Endothelial cell (in vitro differentiated cells): ENCODE results near the gene LYPD6B. TPM values are rescaled to one million over a fixed set of nuclear protein-coding genes. Genes with fewer than 3 reads are reported as not detected.
"Not testable (repeated sequence)": the region's sequence is repeated elsewhere in the genome, so short reads cannot be mapped to it uniquely, and the experiment has no call there.

ENCODE experiments used
- DNase-seq: peaks from one replicate; pipeline ENCODE4 v3.0.0; 2021; ENCODE audit warnings: low spot score
- H3K27ac Mint-ChIP-seq: one replicate; pipeline ENCODE4 v1.8.0; 2021; ENCODE audit warnings: mixed read lengths, inconsistent platforms; ENCODE audit not compliant: unreplicated experiment
- H3K27me3 Mint-ChIP-seq: one replicate; pipeline ENCODE4 v1.8.0; 2021; ENCODE audit warnings: mild to moderate bottlenecking, moderate library complexity, mixed read lengths, inconsistent platforms; ENCODE audit not compliant: unreplicated experiment
- H3K36me3 Mint-ChIP-seq: one replicate; pipeline ENCODE4 v1.8.0; 2021; ENCODE audit warnings: mild to moderate bottlenecking, low read depth, mixed read lengths, inconsistent platforms; ENCODE audit not compliant: unreplicated experiment
- H3K4me1 Mint-ChIP-seq: one replicate; pipeline ENCODE4 v1.8.0; 2021; ENCODE audit warnings: mild to moderate bottlenecking, mixed read lengths, inconsistent platforms; ENCODE audit not compliant: unreplicated experiment
- H3K4me3 Mint-ChIP-seq: one replicate; pipeline ENCODE4 v1.8.0; 2021; ENCODE audit warnings: mild to moderate bottlenecking, mixed read lengths, inconsistent platforms; ENCODE audit not compliant: unreplicated experiment
- H3K9me3 Mint-ChIP-seq: one replicate; pipeline ENCODE4 v1.8.0; 2021; ENCODE audit warnings: mixed read lengths, inconsistent platforms; ENCODE audit not compliant: unreplicated experiment
- CTCF ChIP-seq: fragments of 200-600 bp; sonication (generic); IDR thresholded peaks from one replicate; pipeline ENCODE4 v1.5.0; 2021; ENCODE audit warnings: antibody characterized with exemption; ENCODE audit not compliant: unreplicated experiment
- total RNA-seq: library from RNA; stranded (reverse); fragmentation: NEBNext Ultra II Directional; extraction: Animal tissue kit (Norgen Biotek cat#: 25700); gene quantifications from one replicate; pipeline ENCODE4 v1.2.1, GENCODE V29; 2021; ENCODE audit not compliant: unreplicated experiment

Gene LYPD6B
- total RNA-seq, 1 donor from 2014 or later: 4.8 TPM

GRCh38 chr2:149225446-149225845, 186.9 kb downstream of the LYPD6B start:
- H3K27ac Mint-ChIP-seq: no peak overlapping the region
- TF ChIP-seq CTCF: no peak
- H3K9me3 Mint-ChIP-seq: no peaks in the 10 kb centered on the region
- no peaks in the 10 kb centered on the region for H3K36me3 Mint-ChIP-seq
- H3K4me1 Mint-ChIP-seq: no peaks in the 10 kb centered on the region
- DNase-seq: no peak
- H3K4me3 Mint-ChIP-seq: no peak overlapping the region
- H3K27me3 Mint-ChIP-seq: peaks cover 2% of the 10 kb centered on the region

GRCh38 chr2:149226790-149227189, 188.3 kb downstream of the LYPD6B start:
- peaks cover 2% of the 10 kb centered on the region for H3K27me3 Mint-ChIP-seq
- no peak for DNase-seq
- H3K4me3 Mint-ChIP-seq: no peak overlapping the region
- no peaks in the 10 kb centered on the region for H3K9me3 Mint-ChIP-seq
- H3K4me1 Mint-ChIP-seq: no peaks in the 10 kb centered on the region
- no peak overlapping the region for H3K27ac Mint-ChIP-seq
- TF ChIP-seq CTCF: no peak
- H3K36me3 Mint-ChIP-seq: no peaks in the 10 kb centered on the region

GRCh38 chr2:149235816-149236375, 197.4 kb downstream of the LYPD6B start:
- DNase-seq: no peak
- H3K4me3 Mint-ChIP-seq: no peak overlapping the region
- TF ChIP-seq CTCF: no peak
- H3K27me3 Mint-ChIP-seq: peaks cover 6% of the 10 kb centered on the region
- no peaks in the 10 kb centered on the region for H3K4me1 Mint-ChIP-seq
- H3K9me3 Mint-ChIP-seq: no peaks in the 10 kb centered on the region
- H3K27ac Mint-ChIP-seq: no peak overlapping the region
- H3K36me3 Mint-ChIP-seq: no peaks in the 10 kb centered on the region

- Mint-ChIP-seq H3K4me3 (no peak overlapping the region), H3K27ac (no peak overlapping the region), H3K9me3 (no peaks in the 10 kb centered on the region), H3K4me1 (no peaks in the 10 kb centered on the region), H3K27me3 (peaks cover 6% of the 10 kb centered on the region), H3K36me3 (no peaks in the 10 kb centered on the region)
- no peak for TF ChIP-seq CTCF
- no peak for DNase-seq
Observed at GRCh38 chr2:149236410-149236809, 197.9 kb downstream of the LYPD6B start.

- no peak for TF ChIP-seq CTCF
- Mint-ChIP-seq H3K27ac (no peak overlapping the region), H3K9me3 (no peaks in the 10 kb centered on the region), H3K4me3 (no peak overlapping the region), H3K4me1 (no peaks in the 10 kb centered on the region), H3K27me3 (no peaks in the 10 kb centered on the region), H3K36me3 (no peaks in the 10 kb centered on the region)
- DNase-seq: no peak
Observed at GRCh38 chr2:149246186-149246585, 207.7 kb downstream of the LYPD6B start.

GRCh38 chr2:149251436-149251835, 212.9 kb downstream of the LYPD6B start:
- H3K27me3 Mint-ChIP-seq, DNase-seq, H3K4me3 Mint-ChIP-seq, H3K36me3 Mint-ChIP-seq, H3K9me3 Mint-ChIP-seq, H3K4me1 Mint-ChIP-seq, H3K27ac Mint-ChIP-seq: not testable (repeated sequence)

GRCh38 chr2:149256877-149257276, 218.4 kb downstream of the LYPD6B start:
- not testable (repeated sequence) for DNase-seq, H3K27ac Mint-ChIP-seq, H3K27me3 Mint-ChIP-seq

More at GRCh38 chr2:149256877-149257276, 218.4 kb downstream of the LYPD6B start:
- H3K4me3 Mint-ChIP-seq, H3K36me3 Mint-ChIP-seq, H3K4me1 Mint-ChIP-seq, H3K9me3 Mint-ChIP-seq: not testable (repeated sequence)
